Astrocyte (in vitro differentiated cells and primary cell): ENCODE data around the gene LMNA. TPM values are rescaled to one million over a fixed set of nuclear protein-coding genes. Genes with fewer than 3 reads are reported as not detected.
A peak's percentile ranks its signal among the peaks of the same experiment; 100 is the strongest.

Experiments used
- DNase-seq: peaks from one replicate; pipeline ENCODE4 v3.0.0-alpha.2; 2010; ENCODE audit warnings: low read depth
- FAIRE-seq: peaks from 2 replicates; lab custom pipeline; 2011; peaks lifted over from hg19 to GRCh38; lab: Jason Lieb, UNC
- H2AFZ ChIP-seq: 2 replicates; pipeline ENCODE4 v1.6.0; 2012; ENCODE audit warnings: low read depth, low read length, inconsistent platforms
- H3K27ac ChIP-seq: 2 replicates; pipeline ENCODE4 v1.5.1; 2011; ENCODE audit warnings: low read depth, low read length, inconsistent platforms
- H3K27me3 ChIP-seq: 2 replicates; pipeline ENCODE4 v1.6.0; 2011; ENCODE audit warnings: low read length, inconsistent platforms; ENCODE audit not compliant: insufficient read depth
- H3K36me3 ChIP-seq: 2 replicates; pipeline ENCODE4 v1.5.1; 2011; ENCODE audit warnings: low read length, inconsistent platforms; ENCODE audit not compliant: insufficient read depth
- H3K4me1 ChIP-seq: 2 replicates; pipeline ENCODE4 v1.5.1; 2011; ENCODE audit warnings: low read length, inconsistent platforms; ENCODE audit not compliant: insufficient read depth
- H3K4me2 ChIP-seq: 2 replicates; pipeline ENCODE4 v1.6.0; 2012; ENCODE audit warnings: low read length, inconsistent platforms
- H3K4me3 ChIP-seq: 2 replicates; pipeline ENCODE4 v1.5.1; 2011; ENCODE audit warnings: low read depth, mild to moderate bottlenecking, low read length, inconsistent platforms; ENCODE audit not compliant: insufficient read depth
- H3K79me2 ChIP-seq: 2 replicates; pipeline ENCODE4 v1.6.0; 2012; ENCODE audit warnings: mild to moderate bottlenecking, low read length, inconsistent platforms; ENCODE audit not compliant: insufficient read depth
- H3K9ac ChIP-seq: 2 replicates; pipeline ENCODE4 v1.6.0; 2012; ENCODE audit warnings: mild to moderate bottlenecking, low read length, inconsistent platforms
- H3K9me3 ChIP-seq: 2 replicates; pipeline ENCODE4 v1.5.1; 2012; ENCODE audit warnings: low read depth, mild to moderate bottlenecking, low read length, inconsistent platforms; ENCODE audit not compliant: insufficient read depth
- H4K20me1 ChIP-seq: 2 replicates; pipeline ENCODE4 v1.6.0; 2012; ENCODE audit warnings: low read length, inconsistent platforms; ENCODE audit not compliant: insufficient read depth
- H3K27ac Mint-ChIP-seq: one replicate; pipeline ENCODE4 v1.8.0; 2021; ENCODE audit warnings: mild to moderate bottlenecking, mixed read lengths; ENCODE audit not compliant: unreplicated experiment
- H3K27me3 Mint-ChIP-seq: one replicate; pipeline ENCODE4 v1.8.0; 2021; ENCODE audit warnings: low read depth, mixed read lengths; ENCODE audit not compliant: unreplicated experiment
- H3K36me3 Mint-ChIP-seq: one replicate; pipeline ENCODE4 v1.8.0; 2021; ENCODE audit warnings: low read depth, mixed read lengths; ENCODE audit not compliant: unreplicated experiment
- H3K4me1 Mint-ChIP-seq: one replicate; pipeline ENCODE4 v1.8.0; 2021; ENCODE audit warnings: low read depth, mixed read lengths; ENCODE audit not compliant: unreplicated experiment
- H3K4me3 Mint-ChIP-seq: one replicate; pipeline ENCODE4 v1.8.0; 2021; ENCODE audit warnings: mild to moderate bottlenecking, moderate library complexity, mixed read lengths; ENCODE audit not compliant: unreplicated experiment
- H3K9me3 Mint-ChIP-seq: one replicate; pipeline ENCODE4 v1.8.0; 2021; ENCODE audit warnings: mild to moderate bottlenecking, mixed read lengths; ENCODE audit not compliant: unreplicated experiment
- EZH2 ChIP-seq: IDR thresholded peaks from 2 replicates; pipeline ENCODE4 v1.6.1; 2012; ENCODE audit warnings: mild to moderate bottlenecking, low read length, inconsistent platforms; ENCODE audit not compliant: insufficient read depth
- total RNA-seq: library from RNA; stranded (reverse); gene quantifications from 2 replicates; pipeline ENCODE4 v1.2.1, GENCODE V29; 2021
- TF ChIP-seq, protein P1 (sequence below): IDR thresholded peaks from 2 replicates; pipeline ENCODE4 v1.5.1; 2011; ENCODE audit warnings: low read depth, mild to moderate bottlenecking, inconsistent platforms, low read length, moderate library complexity; ENCODE audit not compliant: insufficient read depth

The LMNA gene
- total RNA-seq, 1 donor from 2014 or later, result 464 TPM

DNA sequence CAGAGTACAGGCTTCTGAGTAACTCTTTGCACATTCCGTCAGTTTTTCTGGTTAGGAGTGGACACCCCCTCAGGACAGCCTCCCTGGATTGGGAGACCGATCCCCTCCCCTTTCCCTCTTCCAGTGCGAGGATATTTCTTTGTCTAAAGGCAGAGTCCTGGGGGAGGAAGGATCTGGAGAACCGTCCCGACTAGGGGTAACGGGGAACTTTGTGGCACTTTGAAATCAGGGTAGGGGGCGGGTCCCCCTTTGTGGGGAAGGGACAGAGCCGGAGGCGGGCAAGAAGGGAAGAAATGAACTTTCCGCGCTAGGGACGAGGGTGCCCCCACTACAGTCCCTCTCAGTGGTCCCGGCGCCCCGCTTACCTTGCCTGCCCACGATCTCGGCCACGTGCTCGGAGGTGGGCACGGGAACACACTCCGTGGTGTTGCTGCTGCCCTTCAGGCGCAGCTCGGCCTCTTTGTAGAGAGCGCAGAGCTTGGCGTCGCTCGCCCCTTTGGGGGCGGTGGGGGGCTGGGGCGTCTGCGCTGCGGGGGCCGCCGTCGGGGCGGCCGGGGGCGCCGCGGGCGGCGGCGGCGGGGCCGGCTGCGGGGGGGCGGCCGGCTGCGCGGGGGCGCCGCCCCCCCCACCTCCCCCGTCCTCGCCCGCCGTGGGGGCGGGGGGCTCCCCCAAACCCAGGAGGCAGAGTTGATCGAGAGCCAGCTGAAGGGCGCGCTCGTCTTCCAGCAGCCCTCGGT, 33.2 kb upstream of the LMNA start:
- no peak for TF ChIP-seq EZH2
- TF ChIP-seq, protein P1, sequence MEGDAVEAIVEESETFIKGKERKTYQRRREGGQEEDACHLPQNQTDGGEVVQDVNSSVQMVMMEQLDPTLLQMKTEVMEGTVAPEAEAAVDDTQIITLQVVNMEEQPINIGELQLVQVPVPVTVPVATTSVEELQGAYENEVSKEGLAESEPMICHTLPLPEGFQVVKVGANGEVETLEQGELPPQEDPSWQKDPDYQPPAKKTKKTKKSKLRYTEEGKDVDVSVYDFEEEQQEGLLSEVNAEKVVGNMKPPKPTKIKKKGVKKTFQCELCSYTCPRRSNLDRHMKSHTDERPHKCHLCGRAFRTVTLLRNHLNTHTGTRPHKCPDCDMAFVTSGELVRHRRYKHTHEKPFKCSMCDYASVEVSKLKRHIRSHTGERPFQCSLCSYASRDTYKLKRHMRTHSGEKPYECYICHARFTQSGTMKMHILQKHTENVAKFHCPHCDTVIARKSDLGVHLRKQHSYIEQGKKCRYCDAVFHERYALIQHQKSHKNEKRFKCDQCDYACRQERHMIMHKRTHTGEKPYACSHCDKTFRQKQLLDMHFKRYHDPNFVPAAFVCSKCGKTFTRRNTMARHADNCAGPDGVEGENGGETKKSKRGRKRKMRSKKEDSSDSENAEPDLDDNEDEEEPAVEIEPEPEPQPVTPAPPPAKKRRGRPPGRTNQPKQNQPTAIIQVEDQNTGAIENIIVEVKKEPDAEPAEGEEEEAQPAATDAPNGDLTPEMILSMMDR, result no peak
- no peaks in the 10 kb centered on the region for H3K9me3 Mint-ChIP-seq
- H3K27me3 ChIP-seq, result no peaks in the 10 kb centered on the region
- H3K4me1 ChIP-seq, result peaks cover 40% of the 10 kb centered on the region
- H2AFZ ChIP-seq, result peak overlapping the region; percentile 45
- peaks cover 39% of the 10 kb centered on the region for H3K4me1 Mint-ChIP-seq
- DNase-seq, result no peak
- H3K36me3 Mint-ChIP-seq, result peaks cover 16% of the 10 kb centered on the region
- H3K9ac ChIP-seq, result peak overlapping the region; percentile 94
- H3K4me2 ChIP-seq, result peak overlapping the region; percentile 94
- FAIRE-seq, result no peak
- H4K20me1 ChIP-seq, result peaks cover 75% of the 10 kb centered on the region
- peaks cover 86% of the 10 kb centered on the region for H3K79me2 ChIP-seq
- peak overlapping the region; percentile 97 for H3K4me3 Mint-ChIP-seq
- peak overlapping the region; percentile 91 for H3K4me3 ChIP-seq
- H3K27ac ChIP-seq, result peak overlapping the region; percentile 57
- H3K36me3 ChIP-seq, result peaks cover 2% of the 10 kb centered on the region
- H3K27ac Mint-ChIP-seq, result peak overlapping the region; percentile 77
- H3K27me3 Mint-ChIP-seq, result no peaks in the 10 kb centered on the region
- H3K9me3 ChIP-seq, result no peaks in the 10 kb centered on the region

DNA sequence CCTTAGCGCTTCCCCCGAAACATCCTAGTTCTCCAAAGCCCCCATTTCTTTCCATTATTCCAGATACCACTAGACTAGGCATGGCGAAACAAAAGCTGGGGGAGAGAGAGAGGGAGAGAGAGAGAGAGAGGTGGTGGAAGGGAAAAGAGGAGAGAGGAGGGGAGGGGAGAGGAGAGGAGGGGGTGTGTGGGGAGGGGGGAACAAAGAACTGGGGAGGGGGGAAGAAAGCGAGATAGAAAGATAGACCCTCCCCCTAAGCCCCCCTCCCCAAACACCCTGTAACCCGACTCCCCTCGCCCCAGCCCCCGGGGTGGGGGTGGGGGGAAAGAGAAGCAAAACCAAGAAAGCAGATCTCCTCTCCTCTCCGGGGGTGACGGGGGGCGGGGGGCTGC, 32.6 kb upstream of the LMNA start:
- peaks cover 43% of the 10 kb centered on the region for H3K4me1 Mint-ChIP-seq

More for the DNA sequence above, 32.6 kb upstream of the LMNA start:
- DNase-seq (no peak), FAIRE-seq (no peak)
- Histone ChIP-seq H3K79me2 (peaks cover 80% of the 10 kb centered on the region), H3K9me3 (no peaks in the 10 kb centered on the region), H3K27me3 (no peaks in the 10 kb centered on the region), H3K36me3 (peaks cover 2% of the 10 kb centered on the region), H3K4me3 (peak overlapping the region; percentile 71), H4K20me1 (peaks cover 71% of the 10 kb centered on the region), H2AFZ (no peak overlapping the region), H3K4me1 (peaks cover 38% of the 10 kb centered on the region), H3K9ac (peak overlapping the region; percentile 94), H3K4me2 (peak overlapping the region; percentile 94), H3K27ac (peak overlapping the region; percentile 61)
- Mint-ChIP-seq H3K27ac (no peak overlapping the region), H3K4me3 (peak overlapping the region; percentile 86), H3K9me3 (no peaks in the 10 kb centered on the region), H3K36me3 (peaks cover 16% of the 10 kb centered on the region), H3K27me3 (no peaks in the 10 kb centered on the region)
- TF ChIP-seq EZH2, result no peak
- TF ChIP-seq, protein P1, result no peak
